Body of pancreas (tissue), 4 donors: ENCODE results near the gene C19orf25. TPM values are rescaled to one million over a fixed set of nuclear protein-coding genes. Genes with fewer than 3 reads are reported as not detected.

Experiments
- ATAC-seq: fragments of 150-250 bp; one replicate; pipeline ENCODE4 v1.9.1; 2016
- DNase-seq, 4 donors: peaks; one replicate each; pipeline ENCODE4 v3.0.0-alpha.2; 2019
- H3K27ac ChIP-seq, 4 donors: fragments of 200-600 bp; sonication (generic); 1 replicate in 3 of 4; 2 replicates in 1 of 4; pipeline versions ENCODE4 v1.5.1 to v1.6.1; 2016 to 2019; ENCODE audit warnings: mild to moderate bottlenecking in 1 of 4, mixed read lengths in 1 of 4, moderate library complexity in 1 of 4
- H3K27me3 ChIP-seq, 2 donors: fragments of 200-600 bp; sonication (generic); one replicate each; pipeline ENCODE4 v1.6.0; 2016; ENCODE audit warnings: mild to moderate bottlenecking in 1 of 2
- H3K36me3 ChIP-seq, 2 donors: fragments of 200-600 bp; sonication (generic); replicated peaks in 1 of 2; 2 replicates each; pipeline ENCODE4 v1.5.1; 2016; ENCODE audit warnings: low read depth in 2 of 2; ENCODE audit not compliant: insufficient read depth in 1 of 2
- H3K4me1 ChIP-seq: fragments of 200-600 bp; sonication (generic); one replicate; pipeline ENCODE4 v1.6.0; 2016
- H3K4me3 ChIP-seq, 2 donors: fragments of 200-600 bp; sonication (generic); 1 replicate in 1 of 2; 2 replicates in 1 of 2; pipeline ENCODE4 v1.5.1; 2016 to 2019
- H3K9me3 ChIP-seq, 3 donors: fragments of 200-600 bp; sonication (generic); 1 replicate in 2 of 3; 2 replicates in 1 of 3; pipeline ENCODE4 v1.5.1; 2016
- POLR2A ChIP-seq, 3 donors: fragments of 450-650 bp; IDR thresholded peaks; one replicate each; pipeline ENCODE4 v1.6.1; 2016; ENCODE audit warnings: antibody characterized with exemption in 3 of 3, mild to moderate bottlenecking in 2 of 3
- WGBS, 2 donors: methylation state at CpG; one replicate each; pipeline ENCODE4 v1.1.5; 2017; 5-methylcytosine and 5-hydroxymethylcytosine counted together
- intact Hi-C: fragments of 100-400 bp; cut with DNase I; formaldehyde crosslinking; loops from one replicate; pipeline ENCODE4 v1.15.1; 2023
- total RNA-seq, 2 donors: library from RNA; depleted of rRNA; stranded (reverse); fragments of >200 nt; gene quantifications; one replicate each; pipeline ENCODE4 v1.1.0, GENCODE V29; 2016
- TF ChIP-seq, protein P1 (sequence below), 7 experiments: fragments of 450-650 bp in 4 of 7; fragments of 200-600 bp in 3 of 7; sonication (generic) in 3 of 7; IDR thresholded peaks; one replicate each; pipeline ENCODE4 v1.5.1; 2016 to 2019; ENCODE audit warnings: antibody characterized with exemption in 7 of 7

The C19orf25 gene
- total RNA-seq, 2 donors from 2014 or later: 26.7 to 31.4 TPM

DNA sequence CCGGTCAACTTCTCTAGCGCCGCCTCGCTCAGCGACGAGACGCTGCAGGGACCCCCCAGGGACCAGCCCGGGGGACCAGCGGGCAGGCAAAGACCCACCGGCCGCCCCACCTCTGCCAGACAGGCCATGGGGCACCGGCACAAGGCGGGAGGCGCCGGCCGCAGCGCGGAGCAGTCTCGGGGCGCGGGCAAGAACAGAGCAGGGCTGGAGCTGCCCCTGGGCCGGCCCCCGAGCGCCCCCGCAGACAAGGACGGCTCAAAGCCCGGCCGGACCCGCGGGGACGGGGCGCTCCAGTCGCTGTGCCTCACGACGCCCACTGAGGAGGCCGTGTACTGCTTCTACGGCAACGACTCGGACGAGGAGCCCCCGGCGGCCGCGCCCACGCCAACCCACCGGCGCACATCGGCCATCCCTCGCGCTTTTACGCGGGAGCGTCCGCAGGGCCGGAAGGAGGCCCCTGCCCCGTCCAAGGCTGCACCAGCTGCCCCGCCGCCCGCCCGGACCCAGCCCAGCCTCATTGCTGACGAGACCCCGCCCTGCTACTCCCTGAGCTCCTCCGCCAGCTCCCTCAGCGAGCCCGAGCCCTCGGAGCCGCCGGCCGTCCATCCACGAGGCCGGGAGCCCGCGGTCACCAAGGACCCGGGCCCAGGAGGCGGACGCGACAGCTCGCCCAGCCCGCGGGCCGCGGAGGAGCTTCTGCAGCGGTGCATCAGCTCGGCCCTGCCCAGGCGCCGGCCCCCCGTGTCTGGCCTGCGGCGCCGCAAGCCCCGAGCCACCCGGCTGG lies 11.3 kb downstream of the C19orf25 start:
- TF ChIP-seq POLR2A (IDR thresholded peaks at IDR 0.05): no peak
- TF ChIP-seq, protein P1, sequence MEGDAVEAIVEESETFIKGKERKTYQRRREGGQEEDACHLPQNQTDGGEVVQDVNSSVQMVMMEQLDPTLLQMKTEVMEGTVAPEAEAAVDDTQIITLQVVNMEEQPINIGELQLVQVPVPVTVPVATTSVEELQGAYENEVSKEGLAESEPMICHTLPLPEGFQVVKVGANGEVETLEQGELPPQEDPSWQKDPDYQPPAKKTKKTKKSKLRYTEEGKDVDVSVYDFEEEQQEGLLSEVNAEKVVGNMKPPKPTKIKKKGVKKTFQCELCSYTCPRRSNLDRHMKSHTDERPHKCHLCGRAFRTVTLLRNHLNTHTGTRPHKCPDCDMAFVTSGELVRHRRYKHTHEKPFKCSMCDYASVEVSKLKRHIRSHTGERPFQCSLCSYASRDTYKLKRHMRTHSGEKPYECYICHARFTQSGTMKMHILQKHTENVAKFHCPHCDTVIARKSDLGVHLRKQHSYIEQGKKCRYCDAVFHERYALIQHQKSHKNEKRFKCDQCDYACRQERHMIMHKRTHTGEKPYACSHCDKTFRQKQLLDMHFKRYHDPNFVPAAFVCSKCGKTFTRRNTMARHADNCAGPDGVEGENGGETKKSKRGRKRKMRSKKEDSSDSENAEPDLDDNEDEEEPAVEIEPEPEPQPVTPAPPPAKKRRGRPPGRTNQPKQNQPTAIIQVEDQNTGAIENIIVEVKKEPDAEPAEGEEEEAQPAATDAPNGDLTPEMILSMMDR (IDR thresholded peaks at IDR 0.05): no peak
- ATAC-seq (no peak), DNase-seq (no peak)
- H3K4me3 ChIP-seq: no peak overlapping the region
- intact Hi-C loops: no loop called here
- peaks cover 72% of the 10 kb centered on the region for H3K4me1 ChIP-seq
- no peaks in the 10 kb centered on the region for H3K36me3 ChIP-seq
- H3K9me3 ChIP-seq: no peaks in the 10 kb centered on the region
- H3K27me3 ChIP-seq: peaks cover 0 to 51% of the 10 kb centered on the region in 2 donors
- H3K27ac ChIP-seq: no peak overlapping the region
- 4% methylated on average over 13 of the region's 92 CpGs; no CpG with 5 or more reads in 1 of the 2 donors for WGBS, 2 donors

- Histone ChIP-seq H3K9me3 (no peaks in the 10 kb centered on the region), H3K4me3 (no peak overlapping the region), H3K4me1 (peaks cover 67% of the 10 kb centered on the region), H3K27me3 (peaks cover 0 to 46% of the 10 kb centered on the region in 2 donors), H3K27ac (no peak overlapping the region), H3K36me3 (no peaks in the 10 kb centered on the region)
- TF ChIP-seq, protein P1 (IDR thresholded peaks at IDR 0.05): no peak
- no peak for TF ChIP-seq POLR2A (IDR thresholded peaks at IDR 0.05)
- intact Hi-C loops: no loop called here
- ATAC-seq: no peak
- WGBS, 2 donors: 5% methylated on average over 33 of the region's 36 CpGs; no CpG with 5 or more reads in 1 of the 2 donors
- no peak for DNase-seq
Measured at GRCh38 chr19:1467215-1467489, 11.9 kb downstream of the C19orf25 start.

GRCh38 chr19:1466461-1467214 lies 12.4 kb downstream of the C19orf25 start:
- Histone ChIP-seq H3K27me3 (peaks cover 0 to 41% of the 10 kb centered on the region in 2 donors), H3K36me3 (no peaks in the 10 kb centered on the region), H3K4me1 (peaks cover 61% of the 10 kb centered on the region), H3K9me3 (no peaks in the 10 kb centered on the region), H3K4me3 (no peak overlapping the region), H3K27ac (no peak overlapping the region)
- ATAC-seq: no peak
- TF ChIP-seq POLR2A (IDR thresholded peaks at IDR 0.05): no peak
- TF ChIP-seq, protein P1 (IDR thresholded peaks at IDR 0.05): no peak
- no peak for DNase-seq
- intact Hi-C loops: no loop called here
- WGBS, 2 donors: 20 to 23% methylated on average over 2 to 40 of the region's 70 CpGs

DNA sequence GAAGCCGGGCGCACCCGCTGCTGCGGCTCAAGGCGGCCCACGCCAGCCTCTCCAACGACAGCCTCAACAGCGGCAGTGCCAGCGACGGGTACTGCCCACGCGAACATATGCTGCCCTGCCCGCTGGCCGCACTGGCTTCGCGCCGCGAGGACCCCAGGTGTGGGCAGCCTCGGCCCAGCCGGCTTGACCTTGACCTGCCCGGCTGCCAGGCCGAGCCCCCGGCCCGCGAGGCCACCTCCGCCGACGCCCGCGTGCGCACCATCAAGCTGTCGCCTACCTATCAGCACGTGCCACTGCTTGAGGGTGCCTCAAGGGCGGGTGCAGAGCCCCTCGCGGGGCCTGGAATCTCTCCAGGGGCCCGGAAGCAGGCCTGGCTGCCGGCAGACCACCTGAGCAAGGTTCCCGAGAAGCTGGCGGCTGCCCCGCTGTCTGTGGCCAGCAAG lies 13.0 kb downstream of the C19orf25 start:
- no peak for DNase-seq
- intact Hi-C loops: no loop called here

More for the DNA sequence above, 13.0 kb downstream of the C19orf25 start:
- Histone ChIP-seq H3K27me3 (peaks cover 0 to 36% of the 10 kb centered on the region in 2 donors), H3K4me1 (peaks cover 55% of the 10 kb centered on the region), H3K36me3 (no peaks in the 10 kb centered on the region), H3K27ac (no peak overlapping the region), H3K4me3 (no peak overlapping the region), H3K9me3 (no peaks in the 10 kb centered on the region)
- TF ChIP-seq, protein P1 (IDR thresholded peaks at IDR 0.05): no peak
- no peak for TF ChIP-seq POLR2A (IDR thresholded peaks at IDR 0.05)
- 30% methylated on average over 29 of the region's 41 CpGs; no CpG with 5 or more reads in 1 of the 2 donors for WGBS, 2 donors
- no peak for ATAC-seq
